ENCODE data around the gene BZW2. TPM values are rescaled to one million over a fixed set of nuclear protein-coding genes. Genes with fewer than 3 reads are reported as not detected.

BZW2 gene
- total RNA-seq, 1 donor from 2014 or later, result 28.0 TPM

GRCh38 chr7:16715928-16716327, 69.9 kb downstream of the BZW2 start:
- Histone ChIP-seq H3K36me3 (no peaks in the 10 kb centered on the region), H3K4me3 (no peak overlapping the region), H3K27me3 (no peaks in the 10 kb centered on the region), H3K27ac (no peak overlapping the region), H3K9me3 (no peaks in the 10 kb centered on the region), H3K4me1 (no peaks in the 10 kb centered on the region)
- ATAC-seq, result no peak
- TF ChIP-seq CTCF (IDR thresholded peaks at IDR 0.05), result no peak
- DNase-seq, result no peak
- intact Hi-C loops (cut with DNase I), result no loop called here

- ATAC-seq (no peak), DNase-seq (no peak)
- Histone ChIP-seq H3K4me3 (no peak overlapping the region), H3K36me3 (no peaks in the 10 kb centered on the region), H3K9me3 (no peaks in the 10 kb centered on the region), H3K4me1 (no peaks in the 10 kb centered on the region), H3K27me3 (no peaks in the 10 kb centered on the region), H3K27ac (no peak overlapping the region)
- intact Hi-C loops (cut with DNase I), result no loop called here
- TF ChIP-seq CTCF (IDR thresholded peaks at IDR 0.05), result no peak
Measured at GRCh38 chr7:16718111-16718656, 72.2 kb downstream of the BZW2 start.

GRCh38 chr7:16719699-16720098, 73.7 kb downstream of the BZW2 start:
- no peak for DNase-seq
- H3K4me3 ChIP-seq, result no peak overlapping the region
- no peak for TF ChIP-seq CTCF (IDR thresholded peaks at IDR 0.05)
- H3K27ac ChIP-seq, result no peak overlapping the region
- no peaks in the 10 kb centered on the region for H3K36me3 ChIP-seq
- intact Hi-C loops (cut with DNase I), result no loop called here
- no peaks in the 10 kb centered on the region for H3K27me3 ChIP-seq
- no peaks in the 10 kb centered on the region for H3K4me1 ChIP-seq
- no peaks in the 10 kb centered on the region for H3K9me3 ChIP-seq
- no peak for ATAC-seq

GRCh38 chr7:16721541-16721940, 75.6 kb downstream of the BZW2 start:
- Histone ChIP-seq H3K27ac (no peak overlapping the region), H3K4me3 (no peak overlapping the region), H3K36me3 (no peaks in the 10 kb centered on the region), H3K27me3 (no peaks in the 10 kb centered on the region), H3K9me3 (no peaks in the 10 kb centered on the region), H3K4me1 (no peaks in the 10 kb centered on the region)
- intact Hi-C loops (cut with DNase I), result no loop called here
- TF ChIP-seq CTCF (IDR thresholded peaks at IDR 0.05), result no peak
- ATAC-seq (no peak), DNase-seq (no peak)

GRCh38 chr7:16724344-16724743, 78.4 kb downstream of the BZW2 start:
- no peaks in the 10 kb centered on the region for H3K4me1 ChIP-seq
- intact Hi-C loops (cut with DNase I), result no loop called here

More at GRCh38 chr7:16724344-16724743, 78.4 kb downstream of the BZW2 start:
- Histone ChIP-seq H3K27ac (no peak overlapping the region), H3K4me3 (no peak overlapping the region), H3K36me3 (no peaks in the 10 kb centered on the region), H3K27me3 (no peaks in the 10 kb centered on the region), H3K9me3 (no peaks in the 10 kb centered on the region)
- no peak for DNase-seq
- TF ChIP-seq CTCF (IDR thresholded peaks at IDR 0.05), result no peak
- no peak for ATAC-seq
